HCT116 (cell line): Measurements from ENCODE around the gene EFCAB8. TPM values are rescaled to one million over a fixed set of nuclear protein-coding genes. Genes with fewer than 3 reads are reported as not detected.
A peak's percentile ranks its signal among the peaks of the same experiment; 100 is the strongest.

ENCODE experiments used
- ATAC-seq: fragments of 200-7000 bp; cut with Tn5 transposase; 2 replicates; pipeline ENCODE4 v1.9.1; 2020; ENCODE audit warnings: mild to moderate bottlenecking, moderate library complexity
- BruUV-seq: library from RNA; stranded (reverse); fragments of 400-500 nt; replicated peaks from 2 replicates; lab custom pipeline; 2021; lab: Mats Ljungman, UMichigan
- CTCF ChIA-PET: fragments of 300-600 bp; sonication (Branson Sonifier 250); formaldehyde crosslinking; loops from one replicate; lab custom pipeline; 2021; ENCODE audit warnings: antibody characterized with exemption; lab: Charles Lee
- POLR2A ChIA-PET: fragments of 300-600, 350-600 bp; sonication (Branson Sonifier 250); formaldehyde crosslinking; loops from one replicate; lab custom pipeline; 2021; ENCODE audit warnings: antibody characterized with exemption; lab: Charles Lee
- RAD21 ChIA-PET, 2 experiments: fragments of 300-600 bp; sonication (Branson Sonifier 250); formaldehyde crosslinking; loops; one replicate each; lab custom pipeline; 2023; ENCODE audit warnings: low total read pairs in 2 of 2; ENCODE audit not compliant: uncharacterized antibody in 2 of 2, unreplicated experiment in 2 of 2, low non-redundant PET in 1 of 2; lab: Charles Lee
- DNase-seq: peaks from one replicate; pipeline ENCODE4 v3.0.0-alpha.2; 2010; ENCODE audit warnings: low read depth, low spot score
- H2AFZ ChIP-seq: fragments of 200-600 bp; shearing (Covaris generic), sonication (generic); 2 replicates; pipeline ENCODE4 v1.6.1; 2017; ENCODE audit warnings: low read depth, mixed run types, mixed read lengths, antibody characterized with exemption, low read length; ENCODE audit not compliant: poor library complexity, severe bottlenecking
- H3K27ac ChIP-seq: 2 replicates; pipeline ENCODE4 v1.5.1; 2012; ENCODE audit warnings: low read depth, low read length
- H3K27me3 ChIP-seq: fragments of 200-600 bp; sonication (generic); 2 replicates; pipeline ENCODE4 v1.6.1; 2016; ENCODE audit warnings: mixed run types, low read length, mixed read lengths; ENCODE audit not compliant: insufficient read depth
- H3K36me3 ChIP-seq, 2 experiments: fragments of 200-500 bp in 1 of 2; fragments of 200-600 bp in 1 of 2; sonication (Bioruptor generic) in 1 of 2; sonication (generic) in 1 of 2; 2 replicates each; pipeline versions ENCODE4 v1.5.1 to v1.6.1; 2014 to 2016; ENCODE audit warnings: low read length in 2 of 2, inconsistent platforms in 1 of 2, mixed read lengths in 1 of 2, mixed run types in 1 of 2; ENCODE audit not compliant: insufficient read depth in 2 of 2, control insufficient read depth in 1 of 2
- H3K4me1 ChIP-seq, 2 experiments: fragments of 200-600 bp in 1 of 2; sonication (generic) in 1 of 2; 2 replicates each; pipeline versions ENCODE4 v1.5.1 to v1.6.1; 2012 to 2017; ENCODE audit warnings: low read length in 2 of 2, inconsistent platforms in 1 of 2, mild to moderate bottlenecking in 1 of 2, mixed read lengths in 1 of 2, mixed run types in 1 of 2, moderate library complexity in 1 of 2; ENCODE audit not compliant: insufficient read depth in 2 of 2, control insufficient read depth in 1 of 2
- H3K4me2 ChIP-seq: fragments of 200-600 bp; sonication (generic); 2 replicates; pipeline ENCODE4 v1.6.1; 2017; ENCODE audit warnings: mixed run types, low read length, mixed read lengths
- H3K4me3 ChIP-seq, 2 experiments: fragments of 200-600 bp in 1 of 2; sonication (generic) in 1 of 2; replicated peaks in 1 of 2; 2 replicates each; pipeline ENCODE4 v1.5.1; 2011 to 2016; ENCODE audit warnings: low read length in 2 of 2, control low read depth in 1 of 2, low read depth in 1 of 2, mild to moderate bottlenecking in 1 of 2, mixed read lengths in 1 of 2, mixed run types in 1 of 2
- H3K79me2 ChIP-seq: fragments of 200-600 bp; sonication (generic); 2 replicates; pipeline ENCODE4 v1.6.1; 2017; ENCODE audit warnings: mild to moderate bottlenecking, mixed run types, low read length, moderate library complexity, mixed read lengths; ENCODE audit not compliant: insufficient read depth
- H3K9ac ChIP-seq: fragments of 200-600 bp; sonication (generic); 2 replicates; pipeline ENCODE4 v1.6.1; 2016; ENCODE audit warnings: low read length, mixed read lengths
- H3K9me2 ChIP-seq: fragments of 200-600 bp; sonication (generic), shearing (Covaris generic); 2 replicates; pipeline ENCODE4 v1.6.1; 2017; ENCODE audit warnings: mixed run types, mild to moderate bottlenecking, moderate library complexity; ENCODE audit not compliant: insufficient read depth
- H3K9me3 ChIP-seq, 2 experiments: fragments of 200-500 bp in 1 of 2; fragments of 200-600 bp in 1 of 2; sonication (Bioruptor generic) in 1 of 2; sonication (generic) in 1 of 2; 2 replicates each; pipeline ENCODE4 v1.6.1; 2014 to 2017; ENCODE audit warnings: low read length in 2 of 2, mixed read lengths in 2 of 2, inconsistent platforms in 1 of 2, low read depth in 1 of 2, mild to moderate bottlenecking in 1 of 2, mixed run types in 1 of 2, moderate library complexity in 1 of 2; ENCODE audit not compliant: control insufficient read depth in 1 of 2, insufficient read depth in 1 of 2
- H4K20me1 ChIP-seq: fragments of 200-600 bp; sonication (generic), shearing (Covaris generic); 2 replicates; pipeline ENCODE4 v1.6.1; 2017; ENCODE audit warnings: mixed run types, mild to moderate bottlenecking, moderate library complexity; ENCODE audit not compliant: insufficient read depth
- CBX3 ChIP-seq: IDR thresholded peaks from 2 replicates; pipeline ENCODE4 v1.6.1; 2012; ENCODE audit warnings: low read depth
- POLR2AphosphoS5 ChIP-seq: IDR thresholded peaks from 2 replicates; pipeline ENCODE4 v1.6.1; 2011; ENCODE audit warnings: mild to moderate bottlenecking, low read depth, low read length, moderate library complexity
- TCF7L2 ChIP-seq: IDR thresholded peaks from 2 replicates; pipeline ENCODE4 v1.7.0; 2011; ENCODE audit warnings: borderline replicate concordance, inconsistent platforms; ENCODE audit not compliant: insufficient read depth, insufficient read length; ENCODE audit errors: extremely low read depth
- YY1 ChIP-seq: IDR thresholded peaks from 2 replicates; pipeline ENCODE4 v1.6.1; 2011; ENCODE audit warnings: low read length, low read depth, moderate library complexity, mild to moderate bottlenecking; ENCODE audit not compliant: insufficient replicate concordance; ENCODE audit errors: extremely low read depth
- intact Hi-C: fragments of 100-400 bp; cut with micrococcal nuclease; formaldehyde crosslinking; loops from 2 replicates; pipeline ENCODE4 v1.10.0; 2022
- total RNA-seq: library from RNA; stranded (reverse); gene quantifications from one replicate; pipeline ENCODE4 v1.2.1, GENCODE V29; 2021; ENCODE audit not compliant: unreplicated experiment
- TF ChIP-seq, protein P1 (sequence below): IDR thresholded peaks from 2 replicates; pipeline ENCODE4 v1.6.1; 2012; ENCODE audit warnings: low read depth
- TF ChIP-seq, protein P2 (sequence below): IDR thresholded peaks from 2 replicates; pipeline ENCODE4 v1.6.1; 2011; ENCODE audit warnings: mild to moderate bottlenecking, low read length, moderate library complexity; ENCODE audit not compliant: insufficient replicate concordance; ENCODE audit errors: extremely low read depth

EFCAB8 gene
- total RNA-seq, 1 experiment from 2014 or later = 0.42 TPM

DNA sequence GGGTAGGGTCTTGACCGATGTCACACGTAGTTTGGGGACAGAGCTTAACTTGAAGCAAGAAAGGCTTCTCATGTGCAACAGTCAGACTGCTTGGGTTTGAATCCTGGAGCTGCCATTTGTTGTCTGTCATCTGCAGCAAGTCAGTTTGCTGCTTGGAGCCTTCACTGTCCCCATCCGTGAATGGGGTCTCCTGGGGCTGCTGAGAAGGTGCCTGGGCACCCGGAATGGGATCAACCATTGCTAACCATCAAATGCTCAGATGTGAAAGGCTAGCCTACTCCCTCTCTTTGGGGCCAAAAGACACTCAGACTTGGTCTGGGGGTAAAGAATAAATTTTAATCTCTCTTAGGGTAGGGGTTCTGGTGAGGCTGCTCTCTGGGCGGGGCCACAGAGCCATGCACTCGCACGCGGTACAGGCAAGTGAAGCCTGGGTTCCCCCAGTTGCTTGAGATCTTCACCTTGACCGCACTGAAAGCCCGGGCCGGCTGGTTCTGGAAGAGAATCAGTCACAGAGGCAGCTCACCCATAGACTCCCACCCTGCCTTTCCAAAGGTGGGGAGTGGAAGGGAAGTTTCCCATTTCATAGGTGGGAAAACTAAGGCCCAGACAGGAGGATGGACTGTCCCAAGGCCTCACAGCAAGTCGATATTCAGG is 124.9 kb downstream of the EFCAB8 start:
- DNase-seq = no peak
- no peak for ATAC-seq
- H3K79me2 ChIP-seq = no peaks in the 10 kb centered on the region
- no peak overlapping the region for H3K4me3 ChIP-seq
- H3K27me3 ChIP-seq = no peaks in the 10 kb centered on the region
- CTCF ChIA-PET = no interaction called here
- no peaks in the 10 kb centered on the region for H4K20me1 ChIP-seq
- H3K9me3 ChIP-seq = no peaks in the 10 kb centered on the region
- no peak overlapping the region for H3K9ac ChIP-seq
- RAD21 ChIA-PET = no interaction called here
- no peaks in the 10 kb centered on the region for H3K36me3 ChIP-seq
- H2AFZ ChIP-seq = no peak overlapping the region
- no peak for TF ChIP-seq POLR2AphosphoS5
- no peaks in the 10 kb centered on the region for H3K9me2 ChIP-seq
- BruUV-seq = no TSS peak
- POLR2A ChIA-PET = no interaction called here
- intact Hi-C loops = no loop called here
- no peak overlapping the region for H3K27ac ChIP-seq
- H3K4me1 ChIP-seq = peaks cover 0 to 5% of the 10 kb centered on the region in 2 experiments; a peak in 1 of 4 replicates
- no peak overlapping the region for H3K4me2 ChIP-seq

DNA sequence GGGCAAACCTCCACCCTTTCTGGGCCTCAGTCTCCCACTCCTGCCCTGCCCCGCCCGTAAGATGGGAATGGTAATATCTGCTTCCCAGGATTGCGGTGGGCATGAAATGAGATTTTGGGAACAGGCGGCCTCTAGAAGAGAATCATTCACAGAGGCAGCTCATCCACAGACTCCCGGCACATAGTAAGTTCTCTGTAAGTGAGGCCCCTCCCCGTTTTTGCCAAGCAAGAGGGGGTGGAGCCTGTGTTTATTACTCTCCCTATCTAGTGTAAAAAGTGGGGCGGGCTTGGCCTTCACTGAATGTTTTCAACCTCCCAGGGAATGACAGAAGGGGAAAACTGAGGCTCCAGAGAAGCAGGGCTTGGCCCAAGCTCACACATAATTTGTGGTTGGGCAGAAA is 125.5 kb downstream of the EFCAB8 start:
- no peak for DNase-seq
- no peak for TF ChIP-seq YY1
- TF ChIP-seq, protein P1, sequence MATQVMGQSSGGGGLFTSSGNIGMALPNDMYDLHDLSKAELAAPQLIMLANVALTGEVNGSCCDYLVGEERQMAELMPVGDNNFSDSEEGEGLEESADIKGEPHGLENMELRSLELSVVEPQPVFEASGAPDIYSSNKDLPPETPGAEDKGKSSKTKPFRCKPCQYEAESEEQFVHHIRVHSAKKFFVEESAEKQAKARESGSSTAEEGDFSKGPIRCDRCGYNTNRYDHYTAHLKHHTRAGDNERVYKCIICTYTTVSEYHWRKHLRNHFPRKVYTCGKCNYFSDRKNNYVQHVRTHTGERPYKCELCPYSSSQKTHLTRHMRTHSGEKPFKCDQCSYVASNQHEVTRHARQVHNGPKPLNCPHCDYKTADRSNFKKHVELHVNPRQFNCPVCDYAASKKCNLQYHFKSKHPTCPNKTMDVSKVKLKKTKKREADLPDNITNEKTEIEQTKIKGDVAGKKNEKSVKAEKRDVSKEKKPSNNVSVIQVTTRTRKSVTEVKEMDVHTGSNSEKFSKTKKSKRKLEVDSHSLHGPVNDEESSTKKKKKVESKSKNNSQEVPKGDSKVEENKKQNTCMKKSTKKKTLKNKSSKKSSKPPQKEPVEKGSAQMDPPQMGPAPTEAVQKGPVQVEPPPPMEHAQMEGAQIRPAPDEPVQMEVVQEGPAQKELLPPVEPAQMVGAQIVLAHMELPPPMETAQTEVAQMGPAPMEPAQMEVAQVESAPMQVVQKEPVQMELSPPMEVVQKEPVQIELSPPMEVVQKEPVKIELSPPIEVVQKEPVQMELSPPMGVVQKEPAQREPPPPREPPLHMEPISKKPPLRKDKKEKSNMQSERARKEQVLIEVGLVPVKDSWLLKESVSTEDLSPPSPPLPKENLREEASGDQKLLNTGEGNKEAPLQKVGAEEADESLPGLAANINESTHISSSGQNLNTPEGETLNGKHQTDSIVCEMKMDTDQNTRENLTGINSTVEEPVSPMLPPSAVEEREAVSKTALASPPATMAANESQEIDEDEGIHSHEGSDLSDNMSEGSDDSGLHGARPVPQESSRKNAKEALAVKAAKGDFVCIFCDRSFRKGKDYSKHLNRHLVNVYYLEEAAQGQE = no peak
- TF ChIP-seq, protein P2, sequence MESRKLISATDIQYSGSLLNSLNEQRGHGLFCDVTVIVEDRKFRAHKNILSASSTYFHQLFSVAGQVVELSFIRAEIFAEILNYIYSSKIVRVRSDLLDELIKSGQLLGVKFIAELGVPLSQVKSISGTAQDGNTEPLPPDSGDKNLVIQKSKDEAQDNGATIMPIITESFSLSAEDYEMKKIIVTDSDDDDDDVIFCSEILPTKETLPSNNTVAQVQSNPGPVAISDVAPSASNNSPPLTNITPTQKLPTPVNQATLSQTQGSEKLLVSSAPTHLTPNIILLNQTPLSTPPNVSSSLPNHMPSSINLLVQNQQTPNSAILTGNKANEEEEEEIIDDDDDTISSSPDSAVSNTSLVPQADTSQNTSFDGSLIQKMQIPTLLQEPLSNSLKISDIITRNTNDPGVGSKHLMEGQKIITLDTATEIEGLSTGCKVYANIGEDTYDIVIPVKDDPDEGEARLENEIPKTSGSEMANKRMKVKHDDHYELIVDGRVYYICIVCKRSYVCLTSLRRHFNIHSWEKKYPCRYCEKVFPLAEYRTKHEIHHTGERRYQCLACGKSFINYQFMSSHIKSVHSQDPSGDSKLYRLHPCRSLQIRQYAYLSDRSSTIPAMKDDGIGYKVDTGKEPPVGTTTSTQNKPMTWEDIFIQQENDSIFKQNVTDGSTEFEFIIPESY = no peak
- no peak for TF ChIP-seq TCF7L2
- TF ChIP-seq CBX3 = no peak
- ChIA-PET POLR2A (no interaction called here), RAD21 (no interaction called here), CTCF (no interaction called here)
- Histone ChIP-seq H3K9ac (no peak overlapping the region), H3K9me2 (no peaks in the 10 kb centered on the region), H3K4me2 (no peak overlapping the region), H3K27me3 (no peaks in the 10 kb centered on the region), H3K4me1 (peaks cover 0 to 5% of the 10 kb centered on the region in 2 experiments; a peak in 1 of 4 replicates), H2AFZ (no peak overlapping the region), H3K27ac (no peak overlapping the region), H3K9me3 (no peaks in the 10 kb centered on the region), H3K4me3 (no peak overlapping the region), H3K36me3 (no peaks in the 10 kb centered on the region), H4K20me1 (no peaks in the 10 kb centered on the region), H3K79me2 (no peaks in the 10 kb centered on the region)
- no TSS peak for BruUV-seq
- intact Hi-C loops = no loop called here
- ATAC-seq = peak; percentile 64; the same call in 1 of the 2 replicates
